Pons (tissue), 1 donor: ENCODE results near the gene GABRD.
"Not testable (repeated sequence)": the region's sequence is repeated elsewhere in the genome, so short reads cannot be mapped to it uniquely, and the experiment has no call there.

ENCODE experiments used
- DNase-seq: peaks from one replicate; pipeline ENCODE4 v3.0.0-alpha.2; 2016; ENCODE audit warnings: low spot score

GABRD gene, protein sequence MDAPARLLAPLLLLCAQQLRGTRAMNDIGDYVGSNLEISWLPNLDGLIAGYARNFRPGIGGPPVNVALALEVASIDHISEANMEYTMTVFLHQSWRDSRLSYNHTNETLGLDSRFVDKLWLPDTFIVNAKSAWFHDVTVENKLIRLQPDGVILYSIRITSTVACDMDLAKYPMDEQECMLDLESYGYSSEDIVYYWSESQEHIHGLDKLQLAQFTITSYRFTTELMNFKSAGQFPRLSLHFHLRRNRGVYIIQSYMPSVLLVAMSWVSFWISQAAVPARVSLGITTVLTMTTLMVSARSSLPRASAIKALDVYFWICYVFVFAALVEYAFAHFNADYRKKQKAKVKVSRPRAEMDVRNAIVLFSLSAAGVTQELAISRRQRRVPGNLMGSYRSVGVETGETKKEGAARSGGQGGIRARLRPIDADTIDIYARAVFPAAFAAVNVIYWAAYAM

GRCh38 chr1:2019172-2019543 lies at the start of gene GABRD:
Gene GABRD, plus strand, starts transcription at chr1:2019345. Its CDS starts 79 bp downstream, at chr1:2019424.
- no peak for DNase-seq

GRCh38 chr1:1969505-1969900 lies 49.6 kb upstream of the GABRD start:
- DNase-seq: no peak

- DNase-seq: no peak
Measured at GRCh38 chr1:1969953-1970716, 49.0 kb upstream of the GABRD start.

DNA sequence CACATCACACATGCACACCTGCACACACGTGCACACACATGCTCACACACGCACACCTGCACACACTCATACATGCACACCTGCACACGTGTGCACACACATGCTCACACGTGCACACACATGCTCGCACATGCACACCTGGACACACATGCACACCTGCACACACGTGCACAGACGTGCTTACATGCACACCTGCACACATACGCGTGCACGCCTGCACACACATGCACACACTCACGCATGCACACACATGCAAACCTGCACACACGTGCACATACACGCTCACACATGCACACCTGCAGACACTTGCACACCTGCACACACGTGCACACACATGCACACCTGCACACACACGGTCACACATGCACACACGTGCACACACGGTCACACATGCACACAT lies 48.1 kb upstream of the GABRD start:
- DNase-seq: no peak

- no peak for DNase-seq
Measured at GRCh38 chr1:1971688-1972087, 47.5 kb upstream of the GABRD start.

DNA sequence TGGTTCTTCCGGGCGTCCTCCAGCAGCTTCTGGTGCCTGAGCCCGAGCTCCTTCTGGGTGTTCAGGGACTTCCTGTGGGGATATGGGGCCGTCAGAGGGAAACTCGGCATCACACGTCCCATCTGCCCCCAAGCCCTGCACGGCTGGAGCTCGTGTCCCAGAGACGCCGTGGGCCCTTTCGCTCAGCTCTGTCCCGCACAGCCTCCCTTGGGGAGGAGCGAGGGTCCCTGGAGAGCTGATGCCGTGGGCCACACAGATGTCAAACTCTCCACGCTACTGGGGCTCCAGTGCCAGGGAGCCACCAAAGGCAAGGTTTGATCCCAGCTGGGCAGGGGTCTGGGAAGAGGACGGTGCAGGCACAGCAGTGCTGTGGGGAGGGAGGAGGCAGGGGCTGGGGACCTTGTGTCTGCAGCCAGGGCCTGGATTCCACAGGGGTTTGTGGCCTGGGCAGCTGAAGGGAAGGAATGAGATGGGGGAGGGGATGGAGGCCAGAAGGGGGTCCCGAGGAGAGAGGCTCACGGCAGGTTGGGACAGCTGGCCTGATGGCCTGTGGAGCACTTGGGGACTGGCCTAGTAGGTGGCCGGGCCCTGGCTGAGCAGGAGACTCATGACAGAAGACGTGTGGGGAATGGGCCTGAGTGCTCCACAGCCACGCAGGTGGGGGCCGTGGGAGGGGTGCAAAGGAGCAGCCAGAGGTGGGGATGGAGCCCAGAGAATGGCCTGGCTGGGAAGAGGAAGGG lies 46.0 kb upstream of the GABRD start:
- DNase-seq: no peak

GRCh38 chr1:1973716-1974642 lies 45.2 kb upstream of the GABRD start:
- DNase-seq: no peak

GRCh38 chr1:1974834-1975233 lies 44.3 kb upstream of the GABRD start:
- no peak for DNase-seq

DNA sequence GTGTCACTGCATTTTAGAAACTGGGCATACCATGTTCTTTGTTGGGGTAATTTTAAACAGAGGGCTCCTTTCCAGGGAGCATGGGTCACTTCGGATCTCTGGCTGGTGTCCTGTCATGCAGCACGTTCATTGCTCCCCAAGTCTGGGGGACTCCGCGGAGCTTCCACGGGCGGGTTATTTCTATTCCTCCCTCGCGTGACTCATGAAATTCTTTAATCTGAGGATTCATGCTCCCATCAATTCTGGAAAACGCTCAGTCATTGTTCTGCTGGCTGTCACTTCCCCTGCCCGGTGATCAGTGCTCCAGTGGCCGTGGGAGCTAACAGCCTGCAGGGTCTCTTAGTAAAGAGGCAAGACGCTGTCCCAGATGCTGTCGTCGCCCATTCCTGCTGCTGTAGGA lies 43.6 kb upstream of the GABRD start:
- DNase-seq: no peak

- DNase-seq: no peak
Measured at GRCh38 chr1:1976031-1976430, 43.1 kb upstream of the GABRD start.

GRCh38 chr1:1978108-1978507 lies 41.0 kb upstream of the GABRD start:
- no peak for DNase-seq

- DNase-seq: not testable (repeated sequence)
Measured at GRCh38 chr1:1978690-1979481, 40.3 kb upstream of the GABRD start.

- DNase-seq: no peak
Measured at GRCh38 chr1:1979482-1980165, 39.5 kb upstream of the GABRD start.

- no peak for DNase-seq
Measured at GRCh38 chr1:1980467-1981141, 38.5 kb upstream of the GABRD start.

DNA sequence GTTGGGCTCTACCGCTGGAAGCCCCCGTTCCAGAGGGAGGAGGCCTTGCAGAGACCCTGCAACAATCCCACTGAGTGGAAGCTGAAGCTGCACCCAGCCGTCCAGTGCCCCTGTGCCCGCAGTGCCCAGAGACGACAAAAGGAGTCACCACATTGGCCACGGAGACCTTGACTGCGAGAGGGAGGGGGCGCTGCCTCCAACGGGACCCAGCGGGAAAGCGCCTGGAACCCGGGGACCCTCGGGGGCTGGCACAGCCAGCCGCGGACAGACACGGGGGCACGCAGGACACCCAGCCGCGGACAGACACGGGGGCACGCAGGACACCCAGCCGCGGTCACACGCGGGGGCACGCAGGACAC lies 38.0 kb upstream of the GABRD start:
- no peak for DNase-seq

- DNase-seq: not testable (repeated sequence)
Measured at GRCh38 chr1:1981631-1982327, 37.4 kb upstream of the GABRD start.

GRCh38 chr1:1982379-1983232 lies 36.5 kb upstream of the GABRD start:
- DNase-seq: no peak

GRCh38 chr1:1984560-1985070 lies 34.5 kb upstream of the GABRD start:
- no peak for DNase-seq
